Endothelial cell of umbilical vein (primary cell): ENCODE data around the gene CPTP. TPM values are rescaled to one million over a fixed set of nuclear protein-coding genes. Genes with fewer than 3 reads are reported as not detected.

ENCODE experiments used
- BruUV-seq: library from RNA; stranded (reverse); fragments of 400-500 nt; replicated peaks from 2 replicates; lab custom pipeline; 2021; lab: Mats Ljungman, UMichigan
- CTCF ChIA-PET: fragments of 300-600, 350-600 bp; sonication (Branson Sonifier 250); formaldehyde crosslinking; loops from one replicate; lab custom pipeline; 2021; ENCODE audit warnings: antibody characterized with exemption, inconsistent platforms; lab: Charles Lee
- POLR2A ChIA-PET: fragments of 300-600, 350-600 bp; sonication (Branson Sonifier 250); formaldehyde crosslinking; loops from one replicate; lab custom pipeline; 2021; ENCODE audit warnings: antibody characterized with exemption, inconsistent platforms; lab: Charles Lee
- DNase-seq: peaks from one replicate; pipeline ENCODE4 v3.0.0-alpha.2; 2011; ENCODE audit warnings: low read depth, low spot score
- FAIRE-seq: peaks from 2 replicates; lab custom pipeline; 2011; peaks lifted over from hg19 to GRCh38; lab: Jason Lieb, UNC
- H2AFZ ChIP-seq: 2 replicates; pipeline ENCODE4 v1.6.0; 2012; ENCODE audit warnings: low read depth, low read length, control low read depth, inconsistent platforms
- H3K27ac ChIP-seq: 2 replicates; pipeline ENCODE4 v1.5.1; 2011; ENCODE audit warnings: low read depth, mild to moderate bottlenecking, control low read depth, low read length, moderate library complexity; ENCODE audit not compliant: insufficient read depth
- H3K27me3 ChIP-seq, 2 experiments: 2 replicates each; pipeline versions ENCODE4 v1.6.0 to v1.6.1; 2011; ENCODE audit warnings: low read length in 2 of 2, mixed read lengths in 1 of 2; ENCODE audit not compliant: control insufficient read depth in 2 of 2, insufficient read depth in 2 of 2
- H3K36me3 ChIP-seq, 2 experiments: 2 replicates in 1 of 2; 3 replicates in 1 of 2; pipeline ENCODE4 v1.5.1; 2011; ENCODE audit warnings: low read length in 2 of 2, mild to moderate bottlenecking in 1 of 2, moderate library complexity in 1 of 2; ENCODE audit not compliant: control insufficient read depth in 2 of 2, insufficient read depth in 2 of 2; ENCODE audit errors: extremely low read depth in 1 of 2
- H3K4me1 ChIP-seq: 3 replicates; pipeline ENCODE4 v1.5.1; 2011; ENCODE audit warnings: mild to moderate bottlenecking, low read length; ENCODE audit not compliant: control insufficient read depth, insufficient read depth; ENCODE audit errors: extremely low read depth
- H3K4me2 ChIP-seq: 2 replicates; pipeline ENCODE4 v1.6.1; 2011; ENCODE audit warnings: low read length, control low read depth, mixed read lengths; ENCODE audit not compliant: insufficient read depth
- H3K4me3 ChIP-seq, 3 experiments: fragments of 200-600 bp in 1 of 3; sonication (generic), shearing (Covaris generic) in 1 of 3; replicated peaks in 1 of 3; 2 replicates each; pipeline ENCODE4 v1.5.1; 2011 to 2016; ENCODE audit warnings: control low read depth in 3 of 3, low read length in 3 of 3, mild to moderate bottlenecking in 2 of 3, inconsistent platforms in 1 of 3, low read depth in 1 of 3, moderate library complexity in 1 of 3; ENCODE audit not compliant: insufficient read depth in 1 of 3
- H3K79me2 ChIP-seq: 2 replicates; pipeline ENCODE4 v1.6.0; 2012; ENCODE audit warnings: low read length, inconsistent platforms; ENCODE audit not compliant: control insufficient read depth, insufficient read depth
- H3K9ac ChIP-seq: replicated peaks from 2 replicates; pipeline ENCODE3; 2011; ENCODE audit warnings: low read length, control low read depth; ENCODE audit not compliant: insufficient read depth; ENCODE audit errors: extremely low read depth
- H3K9me1 ChIP-seq: replicated peaks from 3 replicates; pipeline ENCODE4 v1.6.0; 2011; ENCODE audit warnings: mild to moderate bottlenecking, low read length; ENCODE audit not compliant: control insufficient read depth, insufficient read depth; ENCODE audit errors: extremely low read depth
- H3K9me3 ChIP-seq: replicated peaks from 2 replicates; pipeline ENCODE4 v1.5.1; 2012; ENCODE audit warnings: low read length, inconsistent platforms; ENCODE audit not compliant: control insufficient read depth, insufficient read depth
- H4K20me1 ChIP-seq: replicated peaks from 2 replicates; pipeline ENCODE3; 2011; ENCODE audit warnings: mild to moderate bottlenecking, low read length; ENCODE audit not compliant: control insufficient read depth, insufficient read depth; ENCODE audit errors: extremely low read depth
- EZH2 ChIP-seq: IDR thresholded peaks from 2 replicates; pipeline ENCODE4 v1.6.1; 2012; ENCODE audit warnings: borderline replicate concordance, low read depth, mild to moderate bottlenecking, moderate library complexity, low read length, inconsistent platforms; ENCODE audit not compliant: severe bottlenecking
- FOS ChIP-seq: IDR thresholded peaks from 2 replicates; pipeline ENCODE4 v1.6.1; 2011; ENCODE audit warnings: mild to moderate bottlenecking, low read length, moderate library complexity, borderline replicate concordance; ENCODE audit not compliant: insufficient read depth
- GATA2 ChIP-seq: IDR thresholded peaks from 2 replicates; pipeline ENCODE4 v1.7.0; 2011; ENCODE audit warnings: low read depth, mild to moderate bottlenecking, moderate library complexity, mixed read lengths, low read length; ENCODE audit not compliant: insufficient read length, insufficient read depth
- JUN ChIP-seq: IDR thresholded peaks from 2 replicates; pipeline ENCODE4 v1.6.1; 2011; ENCODE audit warnings: borderline replicate concordance, low read depth; ENCODE audit not compliant: insufficient read length, insufficient read depth
- MYC ChIP-seq: IDR thresholded peaks from one replicate; pipeline ENCODE4 v1.6.1; 2011; ENCODE audit warnings: mild to moderate bottlenecking, low read depth, low read length
- POLR2A ChIP-seq: IDR thresholded peaks from 2 replicates; pipeline ENCODE4 v1.6.1; 2012; ENCODE audit warnings: low read depth, mild to moderate bottlenecking, control low read depth, low read length
- POLR2AphosphoS5 ChIP-seq: IDR thresholded peaks from 2 replicates; pipeline ENCODE4 v1.6.1; 2012; ENCODE audit warnings: low read depth, mild to moderate bottlenecking, control low read depth, low read length, moderate library complexity; ENCODE audit not compliant: insufficient read depth
- dilution Hi-C: fragments of 300-500 bp; cut with MboI; formaldehyde crosslinking; loops from one replicate; pipeline ENCODE4 v1.15.0; 2019; ENCODE audit warnings: low sequenced_read_pairs; ENCODE audit not compliant: extremely low pct_ligation_motif_present
- intact Hi-C: fragments of 100-400 bp; cut with micrococcal nuclease; formaldehyde crosslinking; loops from one replicate; pipeline ENCODE4 v1.10.0; 2022
- polyA plus RNA-seq, 4 experiments: library from polyadenylated mRNA; depleted of rRNA in 3 of 4; stranded (reverse) in 3 of 4; unstranded in 1 of 4; fragments of >200 nt; gene quantifications; 2 replicates each; pipeline versions ENCODE4 v1.2.1 to v1.2.3, GENCODE V29; 2011 to 2012; ENCODE audit warnings: missing spikeins in 1 of 4
- total RNA-seq: library from RNA; stranded (reverse); gene quantifications from 2 replicates; pipeline ENCODE4 v1.2.3, GENCODE V29; 2021
- TF ChIP-seq, protein P1 (sequence below), 2 donors: IDR thresholded peaks; 1 replicate in 1 of 2; 2 replicates in 1 of 2; pipeline ENCODE4 v1.5.1; 2011; ENCODE audit warnings: low read length in 2 of 2, mild to moderate bottlenecking in 2 of 2, moderate library complexity in 2 of 2, control low read depth in 1 of 2, inconsistent platforms in 1 of 2, low read depth in 1 of 2; ENCODE audit not compliant: insufficient read depth in 1 of 2; ENCODE audit errors: extremely low read depth in 1 of 2
- TF ChIP-seq, protein P2 (sequence below): IDR thresholded peaks from 2 replicates; pipeline ENCODE4 v1.6.1; 2011; ENCODE audit not compliant: insufficient read depth, insufficient read length

CPTP gene
- total and polyA plus RNA-seq, 2 donors (not counting 3 experiments of a cell fraction or from before 2014, with no cell fraction given) = 20.9 to 29.5 TPM

DNA sequence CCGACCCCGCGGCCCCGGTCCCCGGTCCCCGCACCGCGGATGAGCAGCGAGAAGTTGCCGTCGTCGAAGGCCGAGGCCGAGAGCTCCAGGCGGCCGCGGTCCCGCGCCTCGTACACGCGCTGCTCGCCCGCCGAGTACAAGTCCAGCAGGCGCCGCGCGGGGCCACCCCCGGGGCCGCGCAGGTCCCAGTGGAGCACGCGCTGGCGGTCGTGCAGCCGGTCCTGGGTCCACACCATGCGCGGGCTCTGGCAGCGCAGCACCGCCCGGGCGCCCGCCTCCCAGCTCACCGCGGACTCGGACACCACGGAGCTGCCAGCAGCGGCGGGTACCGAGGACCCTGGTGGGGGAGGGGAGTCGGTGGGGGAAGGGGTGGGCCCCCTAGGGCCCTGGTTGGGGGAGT lies 30.8 kb downstream of the CPTP start:
- no peaks in the 10 kb centered on the region for H3K9me1 ChIP-seq
- no TSS peak for BruUV-seq
- no peaks in the 10 kb centered on the region for H3K79me2 ChIP-seq
- intact Hi-C loops (no loop called here), dilution Hi-C loops (no loop called here)
- H3K9me3 ChIP-seq = no peaks in the 10 kb centered on the region
- no peak overlapping the region for H3K4me2 ChIP-seq
- no peak overlapping the region for H2AFZ ChIP-seq
- H4K20me1 ChIP-seq = no peaks in the 10 kb centered on the region
- H3K4me3 ChIP-seq = no peak overlapping the region
- TF ChIP-seq POLR2AphosphoS5 = peak; percentile 14
- no peak for TF ChIP-seq GATA2
- H3K27me3 ChIP-seq = peaks cover 11 to 23% of the 10 kb centered on the region in 2 experiments
- no peak for FAIRE-seq
- H3K4me1 ChIP-seq = no peaks in the 10 kb centered on the region
- H3K9ac ChIP-seq = no peak overlapping the region
- no peak for DNase-seq
- CTCF ChIA-PET = interaction anchor here (0.7 to 1.2 kb wide), 2 partner anchors 17 to 20 kb away, joined by 3 to 9 read pairs; partner anchors contain the start of gene AURKAIP1
- no peaks in the 10 kb centered on the region for H3K36me3 ChIP-seq
- H3K27ac ChIP-seq = no peak overlapping the region
- POLR2A ChIA-PET = interaction anchor here (0.6 to 0.7 kb wide), 2 partner anchors 10 to 13 kb away, joined by 3 to 7 read pairs; no protein-coding TSS in a partner anchor

DNA sequence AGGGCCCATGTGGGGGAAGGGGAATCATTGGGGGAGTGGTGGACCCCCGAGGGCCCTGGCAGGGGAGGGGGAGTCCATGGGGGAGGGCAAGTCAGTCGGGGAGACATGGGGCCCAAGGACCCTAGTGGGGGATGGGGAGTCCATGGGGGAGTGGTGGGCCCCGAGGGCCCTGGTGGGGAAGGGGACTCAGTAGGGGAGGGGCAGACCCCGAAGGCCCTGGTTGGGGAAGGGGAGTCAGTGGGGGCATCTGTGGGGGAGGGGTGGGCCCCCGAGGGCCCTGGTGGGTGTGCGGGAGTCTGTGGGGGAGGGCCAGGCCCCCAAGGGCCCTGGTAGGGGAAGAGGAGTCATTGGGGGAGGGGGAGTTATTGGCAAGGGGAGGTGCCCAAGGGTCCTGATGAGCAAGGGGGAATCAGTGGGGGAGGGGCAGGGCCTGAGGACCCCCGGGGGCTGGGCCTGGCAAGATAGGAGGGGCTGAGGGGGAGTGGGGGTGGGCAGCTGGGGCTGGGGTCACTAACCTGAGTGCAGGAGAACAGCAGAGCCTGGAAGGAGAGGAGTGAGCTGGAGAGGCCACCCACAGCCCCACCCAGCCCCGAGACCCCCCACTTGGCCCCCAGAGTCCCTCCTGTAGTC lies 31.7 kb downstream of the CPTP start:
- H3K27ac ChIP-seq = no peak overlapping the region
- intact Hi-C loops = no loop called here
- no peaks in the 10 kb centered on the region for H3K4me1 ChIP-seq
- no peak overlapping the region for H3K4me2 ChIP-seq
- no peak for FAIRE-seq
- no peaks in the 10 kb centered on the region for H3K9me3 ChIP-seq
- peaks cover 11 to 23% of the 10 kb centered on the region in 2 experiments for H3K27me3 ChIP-seq
- ChIA-PET POLR2A (no interaction called here), CTCF (interaction anchor here (1.2 kb wide), 1 partner anchor 16 kb away, joined by 9 read pairs; no protein-coding TSS in a partner anchor)
- H3K36me3 ChIP-seq = no peaks in the 10 kb centered on the region
- H3K79me2 ChIP-seq = no peaks in the 10 kb centered on the region
- dilution Hi-C loops = no loop called here
- no peaks in the 10 kb centered on the region for H3K9me1 ChIP-seq
- no peaks in the 10 kb centered on the region for H4K20me1 ChIP-seq
- H3K9ac ChIP-seq = no peak overlapping the region
- no peak overlapping the region for H3K4me3 ChIP-seq
- no peak for DNase-seq
- TF ChIP-seq FOS (no peak), POLR2A (no peak), JUN (no peak), MYC (no peak), EZH2 (no peak), POLR2AphosphoS5 (no peak), GATA2 (no peak)
- TF ChIP-seq, protein P1, sequence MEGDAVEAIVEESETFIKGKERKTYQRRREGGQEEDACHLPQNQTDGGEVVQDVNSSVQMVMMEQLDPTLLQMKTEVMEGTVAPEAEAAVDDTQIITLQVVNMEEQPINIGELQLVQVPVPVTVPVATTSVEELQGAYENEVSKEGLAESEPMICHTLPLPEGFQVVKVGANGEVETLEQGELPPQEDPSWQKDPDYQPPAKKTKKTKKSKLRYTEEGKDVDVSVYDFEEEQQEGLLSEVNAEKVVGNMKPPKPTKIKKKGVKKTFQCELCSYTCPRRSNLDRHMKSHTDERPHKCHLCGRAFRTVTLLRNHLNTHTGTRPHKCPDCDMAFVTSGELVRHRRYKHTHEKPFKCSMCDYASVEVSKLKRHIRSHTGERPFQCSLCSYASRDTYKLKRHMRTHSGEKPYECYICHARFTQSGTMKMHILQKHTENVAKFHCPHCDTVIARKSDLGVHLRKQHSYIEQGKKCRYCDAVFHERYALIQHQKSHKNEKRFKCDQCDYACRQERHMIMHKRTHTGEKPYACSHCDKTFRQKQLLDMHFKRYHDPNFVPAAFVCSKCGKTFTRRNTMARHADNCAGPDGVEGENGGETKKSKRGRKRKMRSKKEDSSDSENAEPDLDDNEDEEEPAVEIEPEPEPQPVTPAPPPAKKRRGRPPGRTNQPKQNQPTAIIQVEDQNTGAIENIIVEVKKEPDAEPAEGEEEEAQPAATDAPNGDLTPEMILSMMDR (IDR thresholded peaks at IDR 0.05; ENCODE audit: extremely low read depth in 1 of 2, insufficient read depth in 1 of 2, low read depth in 1 of 2, low read length in 2 of 2) = no peak
- TF ChIP-seq, protein P2, sequence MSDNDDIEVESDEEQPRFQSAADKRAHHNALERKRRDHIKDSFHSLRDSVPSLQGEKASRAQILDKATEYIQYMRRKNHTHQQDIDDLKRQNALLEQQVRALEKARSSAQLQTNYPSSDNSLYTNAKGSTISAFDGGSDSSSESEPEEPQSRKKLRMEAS = no peak
- H2AFZ ChIP-seq = no peak overlapping the region
- BruUV-seq = no TSS peak
